CD4-positive, alpha-beta T cell (primary cell): ENCODE measurements around the gene TMEM181. TPM values are rescaled to one million over a fixed set of nuclear protein-coding genes. Genes with fewer than 3 reads are reported as not detected.
"Not testable (repeated sequence)": the region's sequence is repeated elsewhere in the genome, so short reads cannot be mapped to it uniquely, and the experiment has no call there.

Experiments used
- ATAC-seq: fragments of 200-7000 bp; cut with Tn5 transposase; one replicate; pipeline ENCODE4 v1.10.0; 2022; ENCODE audit warnings: mild to moderate bottlenecking; ENCODE audit not compliant: poor library complexity
- CTCF ChIA-PET: fragments of 350-600 bp; sonication (Branson Sonifier 250); formaldehyde crosslinking; loops from one replicate; lab custom pipeline; 2021; ENCODE audit warnings: antibody characterized with exemption, inconsistent platforms; lab: Charles Lee
- POLR2A ChIA-PET: fragments of 350-600 bp; sonication (Branson Sonifier 250); formaldehyde crosslinking; loops from one replicate; lab custom pipeline; 2021; ENCODE audit warnings: antibody characterized with exemption, inconsistent platforms; lab: Charles Lee
- DNase-seq, 14 experiments: peaks; one replicate each; pipeline ENCODE4 v3.0.0-alpha.2; 2013 to 2020; ENCODE audit warnings: mixed read lengths in 2 of 14
- H3K27ac ChIP-seq, 2 donors: one replicate each; pipeline versions ENCODE4 v1.5.1 to v1.7.0; 2013; ENCODE audit warnings: low read length in 2 of 2, low read depth in 1 of 2, mild to moderate bottlenecking in 1 of 2
- H3K27me3 ChIP-seq, 2 experiments: 1 replicate in 1 of 2; 2 replicates in 1 of 2; pipeline versions ENCODE4 v1.6.1 to v1.7.0; 2013; ENCODE audit warnings: low read length in 2 of 2, control low read depth in 1 of 2, mild to moderate bottlenecking in 1 of 2, moderate library complexity in 1 of 2; ENCODE audit not compliant: insufficient read depth in 2 of 2, control insufficient read depth in 1 of 2
- H3K36me3 ChIP-seq: one replicate; pipeline ENCODE4 v1.6.1; 2013; ENCODE audit warnings: low read length, control low read depth; ENCODE audit not compliant: insufficient read depth
- H3K4me1 ChIP-seq: one replicate; pipeline ENCODE4 v1.6.1; 2013; ENCODE audit warnings: low read length, control low read depth; ENCODE audit not compliant: insufficient read depth
- H3K4me3 ChIP-seq: one replicate; pipeline ENCODE4 v1.5.1; 2013; ENCODE audit warnings: mild to moderate bottlenecking, low read length, moderate library complexity
- H3K9me3 ChIP-seq, 2 experiments: 1 replicate in 1 of 2; 2 replicates in 1 of 2; pipeline versions ENCODE4 v1.6.1 to v1.7.0; 2013; ENCODE audit warnings: low read length in 2 of 2, mild to moderate bottlenecking in 2 of 2, control low read depth in 1 of 2, moderate library complexity in 1 of 2; ENCODE audit not compliant: control insufficient read depth in 1 of 2, insufficient read depth in 1 of 2
- H3K27ac Mint-ChIP-seq: one replicate; pipeline ENCODE4 v1.8.0; 2020; ENCODE audit warnings: mixed read lengths
- H3K27me3 Mint-ChIP-seq: one replicate; pipeline ENCODE4 v1.8.0; 2021; ENCODE audit warnings: mixed read lengths
- H3K36me3 Mint-ChIP-seq: one replicate; pipeline ENCODE4 v1.8.0; 2021; ENCODE audit warnings: low read depth, mixed read lengths
- H3K4me1 Mint-ChIP-seq: one replicate; pipeline ENCODE4 v1.8.0; 2021; ENCODE audit warnings: low read depth, mixed read lengths
- H3K4me3 Mint-ChIP-seq: one replicate; pipeline ENCODE4 v1.8.0; 2020; ENCODE audit warnings: mild to moderate bottlenecking, mixed read lengths
- H3K9me3 Mint-ChIP-seq: one replicate; pipeline ENCODE4 v1.8.0; 2020; ENCODE audit warnings: mixed read lengths
- intact Hi-C, 2 experiments: fragments of 100-400 bp; cut with DNase I in 1 of 2; cut with micrococcal nuclease in 1 of 2; formaldehyde crosslinking; loops; one replicate each; pipeline versions ENCODE4 v1.15.1 to v1.9.0; 2023 to 2025; cut with DNase I, micrococcal nuclease
- total RNA-seq, 174 experiments: library from RNA in 2 of 174; stranded (reverse) in 2 of 174; gene quantifications; one replicate each; pipeline ENCODE4 v1.2.3 and lab custom pipeline; 2021 to 2026
- TF ChIP-seq, protein P1 (sequence below): fragments of 200-600 bp; IDR thresholded peaks from one replicate; pipeline ENCODE4 v1.8.0; 2022; ENCODE audit warnings: antibody characterized with exemption, mild to moderate bottlenecking

The TMEM181 gene
- total RNA-seq, 2 experiments from 2014 or later, result 10.2 to 10.9 TPM

DNA sequence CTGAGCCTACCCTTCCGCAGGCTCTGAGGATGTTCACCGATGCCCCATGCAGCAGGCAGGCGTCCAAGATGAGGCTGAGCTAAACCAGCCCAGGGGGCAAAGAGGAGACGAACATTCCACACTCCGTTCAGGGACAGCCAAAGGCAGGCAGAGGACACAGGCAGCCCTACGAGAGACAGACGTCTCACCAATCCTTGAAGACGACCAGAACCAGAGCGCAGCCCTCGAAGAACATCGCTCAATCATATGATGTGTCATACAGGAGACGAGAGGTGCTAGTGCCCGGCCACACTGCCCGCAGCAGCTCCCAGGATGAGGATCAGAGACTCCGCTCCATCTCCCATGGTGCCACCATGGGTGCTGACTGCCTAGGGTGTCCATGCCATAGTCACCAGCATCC lies 35.6 kb upstream of the TMEM181 start:
- peaks cover 4% of the 10 kb centered on the region for H3K36me3 Mint-ChIP-seq
- ChIA-PET POLR2A (no interaction called here), CTCF (no interaction called here)
- Histone ChIP-seq H3K36me3 (no peaks in the 10 kb centered on the region), H3K4me1 (no peaks in the 10 kb centered on the region), H3K9me3 (peaks cover 0 to 3% of the 10 kb centered on the region in 2 experiments), H3K27me3 (peaks cover 13 to 18% of the 10 kb centered on the region in 2 experiments), H3K27ac (no peak overlapping the region), H3K4me3 (no peak overlapping the region)
- peaks cover 3% of the 10 kb centered on the region for H3K9me3 Mint-ChIP-seq
- H3K27me3 Mint-ChIP-seq, result peaks cover 74% of the 10 kb centered on the region
- TF ChIP-seq, protein P1, sequence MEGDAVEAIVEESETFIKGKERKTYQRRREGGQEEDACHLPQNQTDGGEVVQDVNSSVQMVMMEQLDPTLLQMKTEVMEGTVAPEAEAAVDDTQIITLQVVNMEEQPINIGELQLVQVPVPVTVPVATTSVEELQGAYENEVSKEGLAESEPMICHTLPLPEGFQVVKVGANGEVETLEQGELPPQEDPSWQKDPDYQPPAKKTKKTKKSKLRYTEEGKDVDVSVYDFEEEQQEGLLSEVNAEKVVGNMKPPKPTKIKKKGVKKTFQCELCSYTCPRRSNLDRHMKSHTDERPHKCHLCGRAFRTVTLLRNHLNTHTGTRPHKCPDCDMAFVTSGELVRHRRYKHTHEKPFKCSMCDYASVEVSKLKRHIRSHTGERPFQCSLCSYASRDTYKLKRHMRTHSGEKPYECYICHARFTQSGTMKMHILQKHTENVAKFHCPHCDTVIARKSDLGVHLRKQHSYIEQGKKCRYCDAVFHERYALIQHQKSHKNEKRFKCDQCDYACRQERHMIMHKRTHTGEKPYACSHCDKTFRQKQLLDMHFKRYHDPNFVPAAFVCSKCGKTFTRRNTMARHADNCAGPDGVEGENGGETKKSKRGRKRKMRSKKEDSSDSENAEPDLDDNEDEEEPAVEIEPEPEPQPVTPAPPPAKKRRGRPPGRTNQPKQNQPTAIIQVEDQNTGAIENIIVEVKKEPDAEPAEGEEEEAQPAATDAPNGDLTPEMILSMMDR, result no peak
- intact Hi-C loops, result no loop called here
- ATAC-seq, result no peak
- H3K4me3 Mint-ChIP-seq, result no peak overlapping the region
- DNase-seq, result no peak
- H3K4me1 Mint-ChIP-seq, result no peaks in the 10 kb centered on the region
- no peak overlapping the region for H3K27ac Mint-ChIP-seq

DNA sequence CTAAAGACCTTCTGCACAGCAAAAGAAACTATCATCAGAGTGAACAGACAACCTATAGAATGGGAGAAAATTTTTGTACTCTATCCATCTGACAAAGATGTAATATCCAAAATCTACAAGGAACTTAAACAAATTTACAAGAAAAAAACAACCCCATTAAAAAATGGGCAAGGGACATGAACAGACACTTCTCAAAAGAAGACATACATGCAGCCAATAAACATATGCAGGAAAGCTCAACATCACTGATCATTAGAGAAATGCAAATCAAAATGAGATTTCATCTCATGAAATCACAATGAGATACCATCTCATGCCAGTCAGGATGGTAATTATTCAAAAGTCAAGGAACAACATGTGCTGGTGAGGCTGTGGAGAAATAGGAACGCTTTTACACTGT lies 32.0 kb upstream of the TMEM181 start:
- H3K27ac ChIP-seq, H3K4me3 ChIP-seq, H3K4me3 Mint-ChIP-seq, H3K4me1 Mint-ChIP-seq, DNase-seq, intact Hi-C loops, H3K36me3 Mint-ChIP-seq, ATAC-seq, H3K4me1 ChIP-seq, H3K9me3 Mint-ChIP-seq, CTCF ChIA-PET, H3K27ac Mint-ChIP-seq, POLR2A ChIA-PET, H3K36me3 ChIP-seq: not testable (repeated sequence)
- Histone ChIP-seq H3K9me3 (peaks cover 0 to 10% of the 10 kb centered on the region in 2 experiments), H3K27me3 (peaks cover 13 to 18% of the 10 kb centered on the region in 2 experiments)
- peaks cover 74% of the 10 kb centered on the region for H3K27me3 Mint-ChIP-seq

GRCh38 chr6:158528826-158529225 lies 31.1 kb upstream of the TMEM181 start:
- Histone ChIP-seq H3K4me1 (no peaks in the 10 kb centered on the region), H3K27me3 (peaks cover 13 to 14% of the 10 kb centered on the region in 2 experiments), H3K36me3 (no peaks in the 10 kb centered on the region), H3K27ac (no peak overlapping the region), H3K4me3 (no peak overlapping the region), H3K9me3 (peaks cover 0 to 16% of the 10 kb centered on the region in 2 experiments)
- H3K4me3 Mint-ChIP-seq, result no peak overlapping the region
- H3K4me1 Mint-ChIP-seq, result no peaks in the 10 kb centered on the region
- TF ChIP-seq, protein P1, result no peak
- H3K36me3 Mint-ChIP-seq, result peaks cover 4% of the 10 kb centered on the region
- ATAC-seq (no peak), DNase-seq (no peak)
- peaks cover 8% of the 10 kb centered on the region for H3K9me3 Mint-ChIP-seq
- no peak overlapping the region for H3K27ac Mint-ChIP-seq
- POLR2A ChIA-PET, result no interaction called here
- CTCF ChIA-PET, result no interaction called here
- intact Hi-C loops, result no loop called here
- H3K27me3 Mint-ChIP-seq, result peaks cover 74% of the 10 kb centered on the region

GRCh38 chr6:158529629-158530028 lies 30.3 kb upstream of the TMEM181 start:
- H3K27me3 Mint-ChIP-seq, result peaks cover 71% of the 10 kb centered on the region
- H3K9me3 Mint-ChIP-seq, result peaks cover 8% of the 10 kb centered on the region
- H3K4me3 ChIP-seq, result no peak overlapping the region
- H3K27me3 ChIP-seq, result peaks cover 13% of the 10 kb centered on the region in 2 experiments
- H3K36me3 ChIP-seq, result no peaks in the 10 kb centered on the region
- CTCF ChIA-PET, result no interaction called here
- ATAC-seq (no peak), DNase-seq (no peak)
- H3K4me1 ChIP-seq, result no peaks in the 10 kb centered on the region
- TF ChIP-seq, protein P1, result no peak
- no peak overlapping the region for H3K4me3 Mint-ChIP-seq
- POLR2A ChIA-PET, result no interaction called here
- no peak overlapping the region for H3K27ac ChIP-seq
- intact Hi-C loops, result no loop called here
- H3K27ac Mint-ChIP-seq, result no peak overlapping the region
- peaks cover 4% of the 10 kb centered on the region for H3K36me3 Mint-ChIP-seq
- H3K9me3 ChIP-seq, result peaks cover 0 to 20% of the 10 kb centered on the region in 2 experiments
- H3K4me1 Mint-ChIP-seq, result no peaks in the 10 kb centered on the region
